GM10266 (cell line): Measurements from ENCODE around the gene OR5A2.
"Not testable (repeated sequence)": the region's sequence is repeated elsewhere in the genome, so short reads cannot be mapped to it uniquely, and the experiment has no call there.

ENCODE experiments used
- DNase-seq: peaks from one replicate; pipeline ENCODE4 v3.0.0; 2012; ENCODE audit errors: extremely low spot score
- TF ChIP-seq, protein P1 (sequence below): IDR thresholded peaks from 2 replicates; pipeline ENCODE4 v1.5.1; 2012; ENCODE audit warnings: mild to moderate bottlenecking, low read depth; ENCODE audit not compliant: control insufficient read depth, insufficient read depth; ENCODE audit errors: missing control alignments

Gene OR5A2

GRCh38 chr11:59426361-59427067 is at the start of gene OR5A2:
Gene OR5A2, minus strand, starts transcription at chr11:59426413. Its CDS starts 3,460 bp downstream, at chr11:59422953.
- TF ChIP-seq, protein P1, sequence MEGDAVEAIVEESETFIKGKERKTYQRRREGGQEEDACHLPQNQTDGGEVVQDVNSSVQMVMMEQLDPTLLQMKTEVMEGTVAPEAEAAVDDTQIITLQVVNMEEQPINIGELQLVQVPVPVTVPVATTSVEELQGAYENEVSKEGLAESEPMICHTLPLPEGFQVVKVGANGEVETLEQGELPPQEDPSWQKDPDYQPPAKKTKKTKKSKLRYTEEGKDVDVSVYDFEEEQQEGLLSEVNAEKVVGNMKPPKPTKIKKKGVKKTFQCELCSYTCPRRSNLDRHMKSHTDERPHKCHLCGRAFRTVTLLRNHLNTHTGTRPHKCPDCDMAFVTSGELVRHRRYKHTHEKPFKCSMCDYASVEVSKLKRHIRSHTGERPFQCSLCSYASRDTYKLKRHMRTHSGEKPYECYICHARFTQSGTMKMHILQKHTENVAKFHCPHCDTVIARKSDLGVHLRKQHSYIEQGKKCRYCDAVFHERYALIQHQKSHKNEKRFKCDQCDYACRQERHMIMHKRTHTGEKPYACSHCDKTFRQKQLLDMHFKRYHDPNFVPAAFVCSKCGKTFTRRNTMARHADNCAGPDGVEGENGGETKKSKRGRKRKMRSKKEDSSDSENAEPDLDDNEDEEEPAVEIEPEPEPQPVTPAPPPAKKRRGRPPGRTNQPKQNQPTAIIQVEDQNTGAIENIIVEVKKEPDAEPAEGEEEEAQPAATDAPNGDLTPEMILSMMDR: no peak

DNA sequence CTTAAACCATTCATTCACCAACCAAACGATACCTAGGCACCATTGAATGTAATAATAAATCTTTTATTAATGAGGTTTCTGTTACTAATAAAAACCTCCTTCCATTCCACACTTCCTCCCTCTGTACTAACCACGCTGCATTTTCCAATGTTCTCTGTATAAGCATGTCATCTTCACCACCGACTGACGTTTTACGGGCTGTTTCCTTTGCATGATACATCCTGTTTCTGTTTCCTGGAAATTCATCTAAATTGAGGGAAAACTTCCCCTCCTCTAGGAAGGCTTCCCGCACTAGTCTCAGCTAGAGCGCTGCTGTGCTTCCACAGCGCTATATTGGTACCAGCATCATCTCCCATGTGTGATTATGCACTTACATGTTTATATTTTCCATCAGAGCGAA is 49.0 kb upstream of the OR5A2 start:
- TF ChIP-seq, protein P1: no peak
- DNase-seq: no peak

More at GRCh38 chr11:59426361-59427067, at the start of gene OR5A2:
- DNase-seq: no peak

GRCh38 chr11:59473015-59473414 is 46.8 kb upstream of the OR5A2 start, which contains the start of gene OR4D10:
Gene OR4D10, plus strand, starts transcription at chr11:59473315. Its CDS starts 4,115 bp downstream, at chr11:59477430.
- DNase-seq: no peak
- TF ChIP-seq, protein P1: no peak

- TF ChIP-seq, protein P1: no peak
- no peak for DNase-seq
Measured at GRCh38 chr11:59463190-59463641, 37.0 kb upstream of the OR5A2 start.

- TF ChIP-seq, protein P1: no peak
- DNase-seq: no peak
Measured at GRCh38 chr11:59459916-59460315, 33.7 kb upstream of the OR5A2 start.

DNA sequence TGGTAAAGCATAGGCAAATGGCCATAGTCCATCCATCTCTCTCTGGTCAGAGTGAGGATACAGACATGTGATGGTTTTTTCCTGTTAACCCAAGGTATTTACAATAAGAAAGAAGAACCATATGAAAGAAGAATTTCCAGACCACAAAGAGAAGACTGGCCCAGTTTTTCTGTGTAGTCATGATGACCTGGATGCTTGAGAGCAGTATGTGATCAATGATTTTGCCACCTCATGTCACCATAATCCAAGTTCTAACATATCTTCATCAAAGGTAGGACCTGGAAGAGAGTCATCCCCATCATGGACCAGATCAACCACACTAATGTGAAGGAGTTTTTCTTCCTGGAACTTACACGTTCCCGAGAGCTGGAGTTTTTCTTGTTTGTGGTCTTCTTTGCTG is 30.4 kb upstream of the OR5A2 start, which contains the start of gene OR4D6:
OR4D6 (plus strand) TSS at position 301 of the 400 bp plus-strand sequence; CDS start at position 301, 0 bp downstream.
- DNase-seq: no peak
- TF ChIP-seq, protein P1: no peak

- no peak for DNase-seq
- TF ChIP-seq, protein P1: no peak
Measured at GRCh38 chr11:59448484-59448883, 22.3 kb upstream of the OR5A2 start.

DNA sequence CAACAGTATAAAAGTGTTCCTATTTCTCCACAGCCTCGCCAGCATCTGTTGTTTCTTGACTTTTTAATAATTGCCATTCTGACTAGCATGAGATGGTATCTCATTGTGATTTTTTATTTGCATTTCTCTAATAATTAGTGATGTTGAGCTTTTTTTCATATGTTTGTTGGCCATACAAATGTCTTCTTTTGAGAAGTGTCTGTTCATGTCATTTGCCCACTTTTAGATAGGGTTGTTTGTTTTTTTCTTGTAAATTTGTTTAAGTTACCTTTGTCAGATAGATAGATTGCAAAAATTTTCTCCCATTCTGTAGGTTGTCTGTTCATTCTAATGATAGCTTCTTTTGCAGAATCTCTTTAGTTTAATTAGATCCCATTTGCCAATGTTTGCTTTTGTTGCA is 19.4 kb upstream of the OR5A2 start:
- DNase-seq: not testable (repeated sequence)
